Large intestine (tissue), 3 donors: ENCODE data around the gene AQP5. TPM values are rescaled to one million over a fixed set of nuclear protein-coding genes. Genes with fewer than 3 reads are reported as not detected.

Experiments
- DNase-seq, 2 donors: peaks; one replicate each; pipeline versions ENCODE4 v3.0.0 to v3.0.0-alpha.2; 2013
- H3K27ac ChIP-seq: one replicate; pipeline ENCODE4 v1.5.1; 2013; ENCODE audit warnings: low read length
- H3K27me3 ChIP-seq: 2 replicates; pipeline ENCODE4 v1.6.1; 2013; ENCODE audit warnings: low read length; ENCODE audit not compliant: control insufficient read depth, insufficient read depth
- H3K36me3 ChIP-seq: 2 replicates; pipeline ENCODE4 v1.6.1; 2013; ENCODE audit warnings: low read length; ENCODE audit not compliant: control insufficient read depth, insufficient read depth
- H3K4me1 ChIP-seq: one replicate; pipeline ENCODE4 v1.6.1; 2013; ENCODE audit warnings: low read length; ENCODE audit not compliant: control insufficient read depth, insufficient read depth
- H3K4me3 ChIP-seq: one replicate; pipeline ENCODE4 v1.5.1; 2013; ENCODE audit warnings: low read length
- H3K9me3 ChIP-seq: one replicate; pipeline ENCODE4 v1.6.1; 2013; ENCODE audit warnings: mild to moderate bottlenecking, low read depth, low read length, moderate library complexity; ENCODE audit not compliant: control insufficient read depth
- WGBS: methylation state at CpG from one replicate; pipeline ENCODE4 v1.1.5; 2013; ENCODE audit warnings: low lambda C conversion rate; ENCODE audit not compliant: insufficient coverage; 5-methylcytosine and 5-hydroxymethylcytosine counted together
- polyA plus RNA-seq: library from polyadenylated mRNA; unstranded; fragments of 120-200 nt; gene quantifications from one replicate; pipeline ENCODE4 v1.2.1, GENCODE V29; 2013

Gene AQP5
- polyA plus RNA-seq, 1 donor, result 0.64 TPM

GRCh38 chr12:49950273-49951251 is 11.1 kb upstream of the AQP5 start, which contains the start of gene AQP2:
Gene AQP2 (plus strand): TSS chr12:49950737. CDS start chr12:49950831, 94 bp downstream.
- H3K27ac ChIP-seq, result no peak within 1 kb of the TSS
- no peak for DNase-seq
- WGBS, result no CpG with 5 or more reads among the region's 32 CpGs
- H3K4me1 ChIP-seq, result peaks cover 11% of the 10 kb centered on the region
- H3K27me3 ChIP-seq, result peaks cover 22% of the 10 kb centered on the region
- peaks cover 4% of the 10 kb centered on the region for H3K9me3 ChIP-seq
- no peak within 1 kb of the TSS for H3K4me3 ChIP-seq
- H3K36me3 ChIP-seq, result no peaks in the 10 kb centered on the region

- Histone ChIP-seq H3K4me1 (peaks cover under 1% of the 10 kb centered on the region), H3K27ac (no peak overlapping the region), H3K36me3 (no peaks in the 10 kb centered on the region), H3K27me3 (peaks cover 33% of the 10 kb centered on the region), H3K9me3 (peaks cover 5% of the 10 kb centered on the region), H3K4me3 (no peak overlapping the region)
- no CpG with 5 or more reads among the region's 14 CpGs for WGBS
- DNase-seq, result no peak
Observed at GRCh38 chr12:49951411-49952240, 10.0 kb upstream of the AQP5 start.

- Histone ChIP-seq H3K27me3 (peaks cover 42% of the 10 kb centered on the region), H3K4me3 (no peak overlapping the region), H3K4me1 (no peaks in the 10 kb centered on the region), H3K36me3 (no peaks in the 10 kb centered on the region), H3K9me3 (peaks cover 5% of the 10 kb centered on the region), H3K27ac (no peak overlapping the region)
- WGBS, result no CpG with 5 or more reads among the region's 1 CpG
- DNase-seq, result no peak
Observed at GRCh38 chr12:49952391-49953055, 9.1 kb upstream of the AQP5 start.

GRCh38 chr12:49953151-49953550 is 8.5 kb upstream of the AQP5 start:
- H3K27me3 ChIP-seq, result peaks cover 48% of the 10 kb centered on the region
- H3K9me3 ChIP-seq, result peaks cover 5% of the 10 kb centered on the region
- no peak overlapping the region for H3K4me3 ChIP-seq
- 100% methylated on average over 1 of the region's 4 CpGs for WGBS
- H3K36me3 ChIP-seq, result no peaks in the 10 kb centered on the region
- no peaks in the 10 kb centered on the region for H3K4me1 ChIP-seq
- DNase-seq, result no peak
- no peak overlapping the region for H3K27ac ChIP-seq

GRCh38 chr12:49953961-49954846 is 7.5 kb upstream of the AQP5 start:
- Histone ChIP-seq H3K4me3 (no peak overlapping the region), H3K36me3 (no peaks in the 10 kb centered on the region), H3K9me3 (peaks cover 5% of the 10 kb centered on the region), H3K4me1 (no peaks in the 10 kb centered on the region), H3K27me3 (peaks cover 57% of the 10 kb centered on the region), H3K27ac (no peak overlapping the region)
- no peak for DNase-seq
- no CpG with 5 or more reads among the region's 21 CpGs for WGBS

- H3K27me3 ChIP-seq, result peaks cover 66% of the 10 kb centered on the region
- no peak for DNase-seq
- H3K4me1 ChIP-seq, result no peaks in the 10 kb centered on the region
- no peak overlapping the region for H3K27ac ChIP-seq
- H3K9me3 ChIP-seq, result peaks cover 5% of the 10 kb centered on the region
- WGBS, result no CpG with 5 or more reads among the region's 53 CpGs
- H3K4me3 ChIP-seq, result no peak overlapping the region
- no peaks in the 10 kb centered on the region for H3K36me3 ChIP-seq
Observed at GRCh38 chr12:49954863-49955830, 6.5 kb upstream of the AQP5 start.

GRCh38 chr12:49955899-49956662 is 5.6 kb upstream of the AQP5 start:
- no peak overlapping the region for H3K27ac ChIP-seq
- no peaks in the 10 kb centered on the region for H3K4me1 ChIP-seq
- peaks cover 5% of the 10 kb centered on the region for H3K9me3 ChIP-seq
- peaks cover 75% of the 10 kb centered on the region for H3K27me3 ChIP-seq
- no peaks in the 10 kb centered on the region for H3K36me3 ChIP-seq
- H3K4me3 ChIP-seq, result no peak overlapping the region
- no CpG with 5 or more reads among the region's 13 CpGs for WGBS
- DNase-seq, result no peak

- Histone ChIP-seq H3K36me3 (no peaks in the 10 kb centered on the region), H3K27me3 (peaks cover 80% of the 10 kb centered on the region), H3K9me3 (peaks cover 5% of the 10 kb centered on the region), H3K4me1 (no peaks in the 10 kb centered on the region), H3K27ac (no peak overlapping the region), H3K4me3 (no peak overlapping the region)
- no peak for DNase-seq
- 100% methylated on average over 1 of the region's 6 CpGs for WGBS
Observed at GRCh38 chr12:49956663-49957569, 4.8 kb upstream of the AQP5 start.
